GM12878 (cell line): ENCODE results near the gene GOLGA2. TPM values are rescaled to one million over a fixed set of nuclear protein-coding genes. Genes with fewer than 3 reads are reported as not detected.

ENCODE experiments used
- ASH2L ChIP-seq: fragments of 300-600, 200-600 bp; sonication (generic); IDR thresholded peaks from 2 replicates; pipeline ENCODE4 v1.6.1; 2017; ENCODE audit warnings: low read depth, mild to moderate bottlenecking, borderline replicate concordance
- BCL3 ChIP-seq: IDR thresholded peaks from 2 replicates; pipeline ENCODE4 v1.6.1; 2011; ENCODE audit warnings: borderline replicate concordance, low read depth, mild to moderate bottlenecking, moderate library complexity, low read length; ENCODE audit not compliant: insufficient read depth, poor library complexity, severe bottlenecking
- BHLHE40 ChIP-seq, 2 experiments: fragments of 450-650 bp in 1 of 2; IDR thresholded peaks; 2 replicates each; pipeline ENCODE4 v1.6.1; 2011 to 2017; ENCODE audit warnings: low read depth in 2 of 2, borderline replicate concordance in 1 of 2, improper control_type of control experiment in 1 of 2, low read length in 1 of 2, mild to moderate bottlenecking in 1 of 2
- CBX5 ChIP-seq: sonication (generic); IDR thresholded peaks from 2 replicates; pipeline ENCODE4 v1.6.1; 2016; ENCODE audit warnings: low read depth, moderate library complexity, mild to moderate bottlenecking, inconsistent platforms
- EGR1 ChIP-seq, 2 experiments: IDR thresholded peaks; 1 replicate in 1 of 2; 2 replicates in 1 of 2; pipeline ENCODE4 v1.6.1; 2011 to 2012; ENCODE audit warnings: low read depth in 2 of 2, low read length in 2 of 2, borderline replicate concordance in 1 of 2, mild to moderate bottlenecking in 1 of 2, moderate library complexity in 1 of 2
- FOXK2 ChIP-seq: fragments of 450-650 bp; IDR thresholded peaks from 2 replicates; pipeline ENCODE4 v1.6.1; 2017; ENCODE audit warnings: mild to moderate bottlenecking, moderate library complexity
- HDGF ChIP-seq: fragments of 450-650 bp; IDR thresholded peaks from 2 replicates; pipeline ENCODE4 v1.6.1; 2016; ENCODE audit warnings: antibody characterized with exemption
- IRF4 ChIP-seq: IDR thresholded peaks from 2 replicates; pipeline ENCODE4 v1.6.1; 2011; ENCODE audit warnings: low read depth, low read length
- MXI1 ChIP-seq: fragments of 150-350 bp; IDR thresholded peaks from 2 replicates; pipeline ENCODE4 v1.6.1; 2011; ENCODE audit warnings: low read depth, mild to moderate bottlenecking, inconsistent platforms, low read length, improper control_type of control experiment
- MYC ChIP-seq: IDR thresholded peaks from 2 replicates; pipeline ENCODE4 v1.6.1; 2011; ENCODE audit warnings: mild to moderate bottlenecking, low read length, moderate library complexity, inconsistent platforms; ENCODE audit not compliant: insufficient read depth, insufficient replicate concordance, insufficient read length, severe bottlenecking
- RBBP5 ChIP-seq: fragments of 200-600 bp; sonication (generic); conservative IDR thresholded peaks from 2 replicates; pipeline ENCODE4 v1.6.1; 2016
- RELA ChIP-seq: fragments of 450-650 bp; IDR thresholded peaks from 2 replicates; pipeline ENCODE4 v1.8.0; 2014; ENCODE audit warnings: borderline replicate concordance; ENCODE audit not compliant: partially characterized antibody
- SMAD5 ChIP-seq: IDR thresholded peaks from 2 replicates; pipeline ENCODE4 v1.6.1; 2016; ENCODE audit warnings: antibody characterized with exemption, low read depth
- SREBF1 ChIP-seq: IDR thresholded peaks from 2 replicates; pipeline ENCODE4 v1.6.1; 2012; ENCODE audit warnings: mild to moderate bottlenecking, low read length
- SUZ12 ChIP-seq: fragments of 200-600 bp; sonication (generic); IDR thresholded peaks from one replicate; pipeline ENCODE4 v1.6.1; 2018; ENCODE audit warnings: antibody characterized with exemption, mild to moderate bottlenecking; ENCODE audit not compliant: unreplicated experiment
- TAF1 ChIP-seq: IDR thresholded peaks from 2 replicates; pipeline ENCODE4 v1.6.1; 2011; ENCODE audit warnings: mild to moderate bottlenecking, low read depth, low read length, borderline replicate concordance
- ZBTB33 ChIP-seq: fragments of 450-650 bp; IDR thresholded peaks from 2 replicates; pipeline ENCODE4 v1.6.1; 2017; ENCODE audit warnings: mild to moderate bottlenecking
- ZNF207 ChIP-seq: fragments of 450-650 bp; IDR thresholded peaks from 2 replicates; pipeline ENCODE4 v1.6.1; 2014; ENCODE audit warnings: antibody characterized with exemption, mild to moderate bottlenecking, borderline replicate concordance
- polyA plus RNA-seq, 11 experiments: library from polyadenylated mRNA; depleted of rRNA in 4 of 11; unstranded in 6 of 11; stranded (reverse) in 5 of 11; fragments of >200 nt; fragmentation: Nextera tagmentation in 4 of 11; fragmentation: Illumina TruSeq in 1 of 11; extraction: Ambion mirVana in 4 of 11; extraction: Trizol in 1 of 11; gene quantifications; 1 replicate in 1 of 11; 2 replicates in 10 of 11; pipeline versions ENCODE4 v1.2.1 to v1.2.3, GENCODE V29; 2011 to 2016; ENCODE audit warnings: inconsistent platforms in 2 of 11, missing spikeins in 2 of 11, low read depth in 1 of 11
- total RNA-seq, 4 experiments: library from RNA; depleted of rRNA in 3 of 4; stranded (reverse); fragments of >200 nt in 3 of 4; fragmentation: Illumina TruSeq in 1 of 4; extraction: Trizol in 1 of 4; gene quantifications; 2 replicates each; pipeline versions ENCODE4 v1.2.1 to v1.2.3, GENCODE V29; 2013 to 2021
- TF ChIP-seq, protein P1 (sequence below): IDR thresholded peaks from 2 replicates; pipeline ENCODE4 v1.6.1; 2012; ENCODE audit warnings: low read depth, low read length, improper control_type of control experiment
- TF ChIP-seq, protein P2 (sequence below): IDR thresholded peaks from 2 replicates; pipeline ENCODE4 v1.6.1; 2012; ENCODE audit warnings: low read depth, low read length, improper control_type of control experiment
- TF ChIP-seq, protein P3 (sequence below): fragments of 450-650 bp; formaldehyde crosslinking; IDR thresholded peaks from 2 replicates; pipeline ENCODE4 v1.4.0; 2020; ENCODE audit warnings: mild to moderate bottlenecking, moderate library complexity

GOLGA2 gene
- total and polyA plus RNA-seq, 10 of the 15 experiments (the other 5 are each of a cell fraction or from before 2014, with no cell fraction given): 5.9 to 32.6 (median 19.7) TPM

- TF ChIP-seq, protein P1, sequence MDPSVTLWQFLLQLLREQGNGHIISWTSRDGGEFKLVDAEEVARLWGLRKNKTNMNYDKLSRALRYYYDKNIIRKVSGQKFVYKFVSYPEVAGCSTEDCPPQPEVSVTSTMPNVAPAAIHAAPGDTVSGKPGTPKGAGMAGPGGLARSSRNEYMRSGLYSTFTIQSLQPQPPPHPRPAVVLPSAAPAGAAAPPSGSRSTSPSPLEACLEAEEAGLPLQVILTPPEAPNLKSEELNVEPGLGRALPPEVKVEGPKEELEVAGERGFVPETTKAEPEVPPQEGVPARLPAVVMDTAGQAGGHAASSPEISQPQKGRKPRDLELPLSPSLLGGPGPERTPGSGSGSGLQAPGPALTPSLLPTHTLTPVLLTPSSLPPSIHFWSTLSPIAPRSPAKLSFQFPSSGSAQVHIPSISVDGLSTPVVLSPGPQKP: no peak
- TF ChIP-seq MYC (no peak), TAF1 (no peak), SREBF1 (no peak), SMAD5 (no peak), ASH2L (no peak), RELA (no peak), EGR1 (IDR thresholded peaks at IDR 0.05; ENCODE audit: borderline replicate concordance in 1 of 2, low read depth in 2 of 2, low read length in 2 of 2) (no peak), MXI1 (no peak), HDGF (no peak), CBX5 (no peak), BHLHE40 (IDR thresholded peaks at IDR 0.05; ENCODE audit: borderline replicate concordance in 1 of 2, low read depth in 2 of 2, low read length in 1 of 2) (0 out of 4 replicates have a peak, but pooled peaks of 1 of the 2 experiments have one; percentile 25), BCL3 (no peak), ZNF207 (no peak), IRF4 (no peak), ZBTB33 (no peak), RBBP5 (no peak), SUZ12 (no peak), FOXK2 (no peak)
- TF ChIP-seq, protein P2, sequence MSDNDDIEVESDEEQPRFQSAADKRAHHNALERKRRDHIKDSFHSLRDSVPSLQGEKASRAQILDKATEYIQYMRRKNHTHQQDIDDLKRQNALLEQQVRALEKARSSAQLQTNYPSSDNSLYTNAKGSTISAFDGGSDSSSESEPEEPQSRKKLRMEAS: no peak
- TF ChIP-seq, protein P3, sequence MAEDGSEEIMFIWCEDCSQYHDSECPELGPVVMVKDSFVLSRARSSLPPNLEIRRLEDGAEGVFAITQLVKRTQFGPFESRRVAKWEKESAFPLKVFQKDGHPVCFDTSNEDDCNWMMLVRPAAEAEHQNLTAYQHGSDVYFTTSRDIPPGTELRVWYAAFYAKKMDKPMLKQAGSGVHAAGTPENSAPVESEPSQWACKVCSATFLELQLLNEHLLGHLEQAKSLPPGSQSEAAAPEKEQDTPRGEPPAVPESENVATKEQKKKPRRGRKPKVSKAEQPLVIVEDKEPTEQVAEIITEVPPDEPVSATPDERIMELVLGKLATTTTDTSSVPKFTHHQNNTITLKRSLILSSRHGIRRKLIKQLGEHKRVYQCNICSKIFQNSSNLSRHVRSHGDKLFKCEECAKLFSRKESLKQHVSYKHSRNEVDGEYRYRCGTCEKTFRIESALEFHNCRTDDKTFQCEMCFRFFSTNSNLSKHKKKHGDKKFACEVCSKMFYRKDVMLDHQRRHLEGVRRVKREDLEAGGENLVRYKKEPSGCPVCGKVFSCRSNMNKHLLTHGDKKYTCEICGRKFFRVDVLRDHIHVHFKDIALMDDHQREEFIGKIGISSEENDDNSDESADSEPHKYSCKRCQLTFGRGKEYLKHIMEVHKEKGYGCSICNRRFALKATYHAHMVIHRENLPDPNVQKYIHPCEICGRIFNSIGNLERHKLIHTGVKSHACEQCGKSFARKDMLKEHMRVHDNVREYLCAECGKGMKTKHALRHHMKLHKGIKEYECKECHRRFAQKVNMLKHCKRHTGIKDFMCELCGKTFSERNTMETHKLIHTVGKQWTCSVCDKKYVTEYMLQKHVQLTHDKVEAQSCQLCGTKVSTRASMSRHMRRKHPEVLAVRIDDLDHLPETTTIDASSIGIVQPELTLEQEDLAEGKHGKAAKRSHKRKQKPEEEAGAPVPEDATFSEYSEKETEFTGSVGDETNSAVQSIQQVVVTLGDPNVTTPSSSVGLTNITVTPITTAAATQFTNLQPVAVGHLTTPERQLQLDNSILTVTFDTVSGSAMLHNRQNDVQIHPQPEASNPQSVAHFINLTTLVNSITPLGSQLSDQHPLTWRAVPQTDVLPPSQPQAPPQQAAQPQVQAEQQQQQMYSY (CRISPR knock-in tag): no peak
These were observed 16.2 kb upstream of the GOLGA2 start (continued) for GRCh38 chr9:128292009-128292408.
